ENCODE results near the gene PCGF1.
A peak's percentile ranks its signal among the peaks of the same experiment; 100 is the strongest.

Gene PCGF1

GRCh38 chr2:74482801-74483674 lies 24.5 kb downstream of the PCGF1 start, which contains the start of the genes CCDC142 and TTC31:
TSS of gene CCDC142 (minus strand) at chr2:74482998. CDS start at chr2:74482837, 161 bp downstream.
TSS of gene TTC31 (plus strand) at chr2:74483081. CDS start at chr2:74483096, 15 bp downstream.
- H3K27me3 ChIP-seq (ENCODE audit: insufficient read depth, low read length, poor library complexity): no peaks in the 10 kb centered on the region
- peaks cover 40% of the 10 kb centered on the region for H3K4me1 ChIP-seq (ENCODE audit: insufficient read depth, low read length)
- H3K79me2 ChIP-seq (ENCODE audit: insufficient read depth, low read length): peaks cover 61% of the 10 kb centered on the region
- peaks cover 53% of the 10 kb centered on the region for H3K36me3 ChIP-seq (ENCODE audit: insufficient read depth, low read length)
- H3K27ac ChIP-seq (ENCODE audit: low read length): peak within 1 kb of the TSS; percentile 99
- H3K4me3 ChIP-seq (ENCODE audit: low read depth in 1 of 2, low read length in 2 of 2): peak within 1 kb of the TSS; percentile 88 to 95
- TF ChIP-seq CTCF (IDR thresholded peaks at IDR 0.05; ENCODE audit: borderline replicate concordance, extremely low read depth, low read length, poor library complexity, severe bottlenecking) (peak; percentile 97), EZH2 (IDR thresholded peaks at IDR 0.05; ENCODE audit: borderline replicate concordance, low read depth, low read length, severe bottlenecking) (no peak)
- H3K4me2 ChIP-seq (ENCODE audit: insufficient read depth, low read length): peak within 1 kb of the TSS; percentile 100
- H2AFZ ChIP-seq (ENCODE audit: low read depth, low read length): peak within 1 kb of the TSS; percentile 99
- no peaks in the 10 kb centered on the region for H3K9me3 ChIP-seq (ENCODE audit: insufficient read depth, low read length, severe bottlenecking)
- DNase-seq: peak; percentile 96
- peak; percentile 88 for ATAC-seq (ENCODE audit: insufficient read depth, low read depth)
- H4K20me1 ChIP-seq (ENCODE audit: insufficient read depth, low read length): peaks cover 15% of the 10 kb centered on the region
- H3K9ac ChIP-seq (ENCODE audit: low read depth, low read length): peak within 1 kb of the TSS; percentile 92

GRCh38 chr2:74481961-74482800 lies 25.3 kb downstream of the PCGF1 start:
- peak overlapping the region; percentile 88 to 95 for H3K4me3 ChIP-seq (ENCODE audit: low read depth in 1 of 2, low read length in 2 of 2)
- peak; percentile 55 for ATAC-seq (ENCODE audit: insufficient read depth, low read depth)
- H3K27me3 ChIP-seq (ENCODE audit: insufficient read depth, low read length, poor library complexity): no peaks in the 10 kb centered on the region
- peaks cover 56% of the 10 kb centered on the region for H3K36me3 ChIP-seq (ENCODE audit: insufficient read depth, low read length)
- peak overlapping the region; percentile 100 for H3K4me2 ChIP-seq (ENCODE audit: insufficient read depth, low read length)
- peak overlapping the region; percentile 99 for H2AFZ ChIP-seq (ENCODE audit: low read depth, low read length)
- TF ChIP-seq CTCF (IDR thresholded peaks at IDR 0.05; ENCODE audit: borderline replicate concordance, extremely low read depth, low read length, poor library complexity, severe bottlenecking): no peak
- TF ChIP-seq EZH2 (IDR thresholded peaks at IDR 0.05; ENCODE audit: borderline replicate concordance, low read depth, low read length, severe bottlenecking): no peak
- peak overlapping the region; percentile 99 for H3K27ac ChIP-seq (ENCODE audit: low read length)
- peak; percentile 65 for DNase-seq
- peaks cover 15% of the 10 kb centered on the region for H4K20me1 ChIP-seq (ENCODE audit: insufficient read depth, low read length)
- peaks cover 61% of the 10 kb centered on the region for H3K79me2 ChIP-seq (ENCODE audit: insufficient read depth, low read length)
- H3K9me3 ChIP-seq (ENCODE audit: insufficient read depth, low read length, severe bottlenecking): no peaks in the 10 kb centered on the region
- peaks cover 40% of the 10 kb centered on the region for H3K4me1 ChIP-seq (ENCODE audit: insufficient read depth, low read length)
- peak overlapping the region; percentile 92 for H3K9ac ChIP-seq (ENCODE audit: low read depth, low read length)

GRCh38 chr2:74481431-74481830 lies 26.1 kb downstream of the PCGF1 start:
- H3K36me3 ChIP-seq (ENCODE audit: insufficient read depth, low read length): peaks cover 59% of the 10 kb centered on the region
- TF ChIP-seq EZH2 (IDR thresholded peaks at IDR 0.05; ENCODE audit: borderline replicate concordance, low read depth, low read length, severe bottlenecking): no peak
- no peak for TF ChIP-seq CTCF (IDR thresholded peaks at IDR 0.05; ENCODE audit: borderline replicate concordance, extremely low read depth, low read length, poor library complexity, severe bottlenecking)
- ATAC-seq (ENCODE audit: insufficient read depth, low read depth) (no peak), DNase-seq (no peak)
- H4K20me1 ChIP-seq (ENCODE audit: insufficient read depth, low read length): peaks cover 15% of the 10 kb centered on the region
- peaks cover 40% of the 10 kb centered on the region for H3K4me1 ChIP-seq (ENCODE audit: insufficient read depth, low read length)
- H3K27ac ChIP-seq (ENCODE audit: low read length): peak overlapping the region; percentile 99
- no peaks in the 10 kb centered on the region for H3K9me3 ChIP-seq (ENCODE audit: insufficient read depth, low read length, severe bottlenecking)
- no peak overlapping the region for H2AFZ ChIP-seq (ENCODE audit: low read depth, low read length)
- peaks cover 58% of the 10 kb centered on the region for H3K79me2 ChIP-seq (ENCODE audit: insufficient read depth, low read length)
- peak overlapping the region; percentile 100 for H3K4me2 ChIP-seq (ENCODE audit: insufficient read depth, low read length)
- no peaks in the 10 kb centered on the region for H3K27me3 ChIP-seq (ENCODE audit: insufficient read depth, low read length, poor library complexity)
- peak overlapping the region; percentile 92 for H3K9ac ChIP-seq (ENCODE audit: low read depth, low read length)
- peak overlapping the region; percentile 88 to 95; a peak in 3 of 4 replicates for H3K4me3 ChIP-seq (ENCODE audit: low read depth in 1 of 2, low read length in 2 of 2)

All from DND-41 (cell line).